GM23248 (cell line): ENCODE measurements around the gene PSME1.

Experiments used
- EZH2 ChIP-seq: fragments of 200-600 bp; sonication (generic); IDR thresholded peaks from 2 replicates; pipeline ENCODE4 v1.6.1; 2018; ENCODE audit warnings: antibody characterized with exemption, mild to moderate bottlenecking; ENCODE audit not compliant: insufficient read depth, poor library complexity, severe bottlenecking
- EZH2phosphoT487 ChIP-seq: fragments of 200-600 bp; sonication (generic); IDR thresholded peaks from 2 replicates; pipeline ENCODE4 v1.6.1; 2018; ENCODE audit warnings: antibody characterized with exemption, moderate library complexity, mild to moderate bottlenecking, low read depth; ENCODE audit not compliant: insufficient read depth

DNA sequence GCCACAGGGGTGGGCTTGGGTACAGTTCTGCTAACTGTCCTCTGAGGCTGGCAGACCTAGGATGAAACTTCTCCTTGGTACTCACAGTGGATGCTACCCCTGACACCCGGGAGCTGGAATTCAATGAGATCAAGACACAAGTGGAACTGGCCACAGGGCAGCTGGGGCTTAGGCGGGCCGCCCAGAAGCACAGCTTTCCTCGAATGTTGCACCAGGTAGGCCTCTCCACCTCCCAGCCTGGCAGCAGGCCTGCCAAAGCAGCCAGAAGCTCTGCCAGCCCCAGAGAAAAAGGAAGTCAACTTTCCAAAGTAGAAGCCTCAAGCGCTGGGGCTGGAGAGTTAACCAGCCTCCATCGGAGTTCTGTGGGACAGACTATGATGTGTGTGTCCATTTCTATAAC lies 18.8 kb upstream of the PSME1 start:
- TF ChIP-seq EZH2phosphoT487 (no peak), EZH2 (no peak)
